ENCODE results near the gene PIK3R3.

Gene PIK3R3

DNA sequence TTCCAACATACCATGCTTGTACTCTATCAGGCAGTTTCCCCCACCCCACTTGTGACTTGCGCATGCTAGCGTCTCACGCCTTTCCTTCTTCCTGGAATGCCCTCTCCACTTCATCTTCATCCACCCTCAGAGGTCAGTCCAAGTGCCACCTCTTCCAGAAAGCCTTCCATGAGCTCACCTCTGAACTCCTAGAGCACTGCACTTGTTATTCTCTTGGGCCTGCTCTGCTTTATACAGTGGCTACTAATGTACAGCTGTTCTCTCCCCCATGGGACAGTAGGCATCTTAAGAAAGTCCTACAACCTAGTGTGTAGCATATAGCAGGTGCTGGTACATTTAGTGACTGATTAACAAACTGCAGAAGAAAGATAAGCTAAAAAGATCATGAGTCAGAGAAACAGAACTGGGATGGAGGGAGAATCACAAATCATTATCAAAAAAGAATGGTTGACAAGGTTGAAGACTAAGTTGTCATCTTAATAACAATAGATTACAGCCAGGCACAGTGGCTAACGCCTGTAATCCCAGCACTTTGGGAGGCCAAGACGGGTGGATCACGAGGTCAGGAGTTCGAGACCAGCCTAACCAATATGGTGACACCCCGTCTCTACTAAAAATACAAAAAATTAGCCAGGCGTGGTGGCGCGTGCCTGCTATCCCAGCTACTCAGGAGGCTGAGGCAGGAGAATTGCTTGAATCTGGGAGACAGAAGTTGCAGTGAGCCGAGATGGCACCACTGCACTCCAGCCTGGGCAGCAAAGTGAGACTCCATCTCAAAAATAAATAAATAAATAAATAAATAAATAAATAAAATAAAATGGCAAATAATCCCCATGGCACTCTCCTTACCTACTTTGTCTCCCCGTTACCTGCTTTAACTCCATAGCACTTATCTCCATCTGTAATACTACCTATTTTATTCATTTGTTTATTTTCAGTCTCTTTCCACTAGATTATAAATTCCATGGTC is 26.2 kb upstream of the PIK3R3 start:
- DNase-seq (ENCODE audit: extremely low read depth in 1 of 2, low read depth in 1 of 2), result no peak

GRCh38 chr1:46157916-46158311 is 25.5 kb upstream of the PIK3R3 start:
- DNase-seq (ENCODE audit: extremely low read depth in 1 of 2, low read depth in 1 of 2), result no peak

- DNase-seq (ENCODE audit: extremely low read depth in 1 of 2, low read depth in 1 of 2), result no peak
Measured at GRCh38 chr1:46153732-46154131, 21.3 kb upstream of the PIK3R3 start.

DNA sequence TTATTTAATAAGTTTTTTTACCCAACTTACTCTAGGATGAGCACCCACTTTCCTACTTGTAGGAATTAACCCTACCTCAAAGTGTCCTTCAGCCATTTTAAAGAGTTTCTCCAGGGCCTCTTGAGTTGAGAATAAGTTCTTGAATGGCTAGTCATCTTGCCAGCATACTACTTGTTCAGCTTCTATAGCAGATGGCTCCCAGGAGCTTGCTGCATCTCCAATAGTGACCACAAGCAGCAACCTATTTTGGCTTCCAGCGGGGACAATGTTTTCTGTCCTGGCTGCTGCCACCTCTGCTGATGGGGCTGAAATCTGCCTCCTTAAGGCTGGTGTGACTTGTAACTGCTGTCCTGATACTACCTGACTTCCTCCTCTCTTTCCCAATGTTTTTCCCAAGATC is 20.8 kb upstream of the PIK3R3 start:
- no peak for DNase-seq (ENCODE audit: extremely low read depth in 1 of 2, low read depth in 1 of 2)

- no peak for DNase-seq (ENCODE audit: extremely low read depth in 1 of 2, low read depth in 1 of 2)
Measured at GRCh38 chr1:46152016-46152415, 19.6 kb upstream of the PIK3R3 start.

- DNase-seq (ENCODE audit: extremely low read depth in 1 of 2, low read depth in 1 of 2), result no peak
Measured at GRCh38 chr1:46150085-46150484, 17.7 kb upstream of the PIK3R3 start.

- DNase-seq (ENCODE audit: extremely low read depth in 1 of 2, low read depth in 1 of 2), result no peak
Measured at GRCh38 chr1:46148318-46148717, 15.9 kb upstream of the PIK3R3 start.

DNA sequence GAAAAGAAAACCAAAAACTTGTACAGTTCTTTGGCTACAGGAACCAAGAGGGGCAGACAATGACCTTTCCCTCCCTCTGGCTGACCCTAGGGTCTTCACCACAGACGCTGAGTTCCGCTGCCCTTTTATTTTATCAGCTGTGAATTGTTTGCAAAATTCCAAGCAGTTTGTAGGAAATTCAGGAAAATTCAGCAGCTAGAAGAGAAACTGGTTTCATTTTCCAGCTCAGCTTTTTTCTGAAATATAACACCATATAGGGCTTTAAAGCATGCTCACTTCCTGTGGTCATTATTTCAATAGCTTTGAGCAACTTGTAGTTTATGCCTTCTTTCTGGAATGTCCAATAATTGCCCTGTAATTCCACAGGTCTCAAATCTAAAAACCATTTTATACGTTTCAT is 5.5 kb upstream of the PIK3R3 start:
- DNase-seq (ENCODE audit: extremely low read depth in 1 of 2, low read depth in 1 of 2), result no peak

DNA sequence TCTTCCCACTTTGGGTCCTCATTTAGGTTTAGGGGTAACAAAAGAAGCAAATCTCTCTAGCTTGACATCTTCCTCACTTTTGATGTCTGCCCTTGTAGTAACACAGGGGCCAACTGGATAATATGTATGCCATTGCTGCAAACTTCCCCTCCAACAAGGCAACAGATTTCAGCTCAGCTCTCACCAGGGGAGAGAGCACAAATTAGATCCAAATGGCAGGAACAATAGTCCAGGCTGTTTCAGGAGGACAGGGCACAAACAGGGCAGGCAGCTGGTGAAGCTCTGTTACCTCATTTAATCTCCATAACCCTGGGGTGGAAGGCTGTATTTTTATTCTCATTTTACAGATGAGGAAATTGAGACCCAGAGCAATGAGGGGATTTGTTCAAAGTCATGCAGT is 4.3 kb upstream of the PIK3R3 start:
- DNase-seq (ENCODE audit: extremely low read depth in 1 of 2, low read depth in 1 of 2), result no peak

- no peak for DNase-seq (ENCODE audit: extremely low read depth in 1 of 2, low read depth in 1 of 2)
Measured at GRCh38 chr1:46134660-46135331, 2.4 kb upstream of the PIK3R3 start.

GRCh38 chr1:46133781-46134350 is 1.4 kb upstream of the PIK3R3 start:
- DNase-seq (ENCODE audit: extremely low read depth in 1 of 2, low read depth in 1 of 2), result no peak

- no peak for DNase-seq (ENCODE audit: extremely low read depth in 1 of 2, low read depth in 1 of 2)
Measured at GRCh38 chr1:46133181-46133658, 791 bp upstream of the PIK3R3 start.

- peak in 1 of 2 donors; percentile 8 for DNase-seq (ENCODE audit: extremely low read depth in 1 of 2, low read depth in 1 of 2)
Measured at GRCh38 chr1:46131712-46132528, 509 bp downstream of the PIK3R3 start.

- no peak for DNase-seq (ENCODE audit: extremely low read depth in 1 of 2, low read depth in 1 of 2)
Measured at GRCh38 chr1:46131093-46131492, 1.3 kb downstream of the PIK3R3 start.

GRCh38 chr1:46130606-46131005 is 1.8 kb downstream of the PIK3R3 start:
- DNase-seq (ENCODE audit: extremely low read depth in 1 of 2, low read depth in 1 of 2), result no peak

- no peak for DNase-seq (ENCODE audit: extremely low read depth in 1 of 2, low read depth in 1 of 2)
Measured at GRCh38 chr1:46130121-46130520, 2.3 kb downstream of the PIK3R3 start.

DNA sequence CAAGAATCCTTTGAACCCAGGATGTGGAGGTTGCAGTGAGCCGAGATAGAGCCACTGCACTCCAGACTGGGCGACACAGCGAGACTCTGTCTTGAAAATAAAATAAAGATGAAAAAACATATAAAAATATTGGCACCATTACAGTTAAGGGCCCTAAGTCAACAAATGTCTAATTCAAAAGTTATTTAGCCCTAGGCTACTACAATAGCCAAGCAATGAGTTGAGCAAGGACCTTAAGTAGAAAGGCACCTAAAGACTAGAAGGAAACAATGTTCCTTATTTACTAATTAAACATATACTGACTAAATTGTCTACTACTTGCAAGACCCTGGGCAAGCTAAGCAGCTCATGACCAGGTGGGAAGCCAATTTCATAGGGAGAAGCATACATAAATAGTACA is 4.1 kb downstream of the PIK3R3 start:
- no peak for DNase-seq (ENCODE audit: extremely low read depth in 1 of 2, low read depth in 1 of 2)

DNA sequence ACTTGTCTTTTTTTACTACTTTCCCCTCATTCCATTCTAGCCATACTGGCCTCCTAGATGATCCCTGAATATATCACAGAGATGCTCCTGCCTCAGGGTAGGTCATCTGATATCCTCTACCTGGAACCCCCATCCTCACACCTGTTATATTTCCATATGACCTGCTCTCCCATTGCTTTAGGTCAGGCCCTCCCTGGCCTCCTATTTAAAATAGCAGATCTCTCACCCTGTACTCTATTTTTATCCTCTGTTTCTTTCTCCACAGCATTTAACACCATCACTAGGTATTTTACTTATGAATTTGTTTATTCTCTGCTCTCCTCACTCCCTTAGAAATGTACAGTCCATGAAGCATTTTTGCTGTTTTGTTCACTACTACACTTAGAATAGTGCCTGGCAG is 13.6 kb downstream of the PIK3R3 start:
- DNase-seq (ENCODE audit: extremely low read depth in 1 of 2, low read depth in 1 of 2), result no peak

- no peak for DNase-seq (ENCODE audit: extremely low read depth in 1 of 2, low read depth in 1 of 2)
Measured at GRCh38 chr1:46117810-46118494, 14.5 kb downstream of the PIK3R3 start.

DNA sequence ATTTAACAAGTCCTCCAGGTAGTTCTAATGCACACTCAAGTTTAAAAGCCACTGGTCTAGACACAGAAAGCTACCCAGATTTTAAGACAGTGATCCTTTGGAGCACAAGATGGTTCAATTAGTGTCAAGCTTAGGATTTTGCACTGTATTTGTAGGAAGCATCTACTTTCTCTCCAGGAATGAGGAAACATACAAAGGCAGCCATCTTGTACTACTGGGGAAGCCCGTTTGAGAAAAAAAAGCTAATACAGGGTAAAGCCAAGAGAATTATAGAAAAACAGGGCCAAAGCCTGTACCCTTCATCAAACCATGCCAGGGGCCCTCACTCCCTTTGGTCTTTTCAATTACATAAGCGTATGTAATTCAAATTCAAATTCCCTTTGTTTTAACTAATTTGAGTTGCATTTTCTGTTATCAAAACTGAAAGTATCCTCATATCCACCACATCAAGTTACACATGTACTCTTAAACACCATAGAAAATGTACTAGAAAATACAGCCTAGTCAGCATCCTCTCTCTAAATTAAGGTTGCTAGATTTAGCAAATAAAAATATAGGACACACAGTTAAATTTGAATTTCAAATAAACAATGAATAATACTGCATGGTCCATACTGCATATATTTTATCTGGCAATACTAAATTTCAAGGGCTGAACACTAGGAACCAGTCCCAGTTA is 17.4 kb downstream of the PIK3R3 start:
- no peak for DNase-seq (ENCODE audit: extremely low read depth in 1 of 2, low read depth in 1 of 2)

Measured in stimulated activated CD8-positive, alpha-beta memory T cell treated with anti-CD3 and anti-CD28 coated beads, Interleukin-7, amount 100 ng/mL, for 48 hours (primary cell).